GM12872 (cell line): Measurements from ENCODE around the gene BAD.

Experiments
- TF ChIP-seq, protein P1 (sequence below): IDR thresholded peaks from 3 replicates; pipeline ENCODE4 v1.5.1; 2011; ENCODE audit warnings: low read depth, mild to moderate bottlenecking, low read length, moderate library complexity; ENCODE audit not compliant: insufficient read depth

Gene BAD

DNA sequence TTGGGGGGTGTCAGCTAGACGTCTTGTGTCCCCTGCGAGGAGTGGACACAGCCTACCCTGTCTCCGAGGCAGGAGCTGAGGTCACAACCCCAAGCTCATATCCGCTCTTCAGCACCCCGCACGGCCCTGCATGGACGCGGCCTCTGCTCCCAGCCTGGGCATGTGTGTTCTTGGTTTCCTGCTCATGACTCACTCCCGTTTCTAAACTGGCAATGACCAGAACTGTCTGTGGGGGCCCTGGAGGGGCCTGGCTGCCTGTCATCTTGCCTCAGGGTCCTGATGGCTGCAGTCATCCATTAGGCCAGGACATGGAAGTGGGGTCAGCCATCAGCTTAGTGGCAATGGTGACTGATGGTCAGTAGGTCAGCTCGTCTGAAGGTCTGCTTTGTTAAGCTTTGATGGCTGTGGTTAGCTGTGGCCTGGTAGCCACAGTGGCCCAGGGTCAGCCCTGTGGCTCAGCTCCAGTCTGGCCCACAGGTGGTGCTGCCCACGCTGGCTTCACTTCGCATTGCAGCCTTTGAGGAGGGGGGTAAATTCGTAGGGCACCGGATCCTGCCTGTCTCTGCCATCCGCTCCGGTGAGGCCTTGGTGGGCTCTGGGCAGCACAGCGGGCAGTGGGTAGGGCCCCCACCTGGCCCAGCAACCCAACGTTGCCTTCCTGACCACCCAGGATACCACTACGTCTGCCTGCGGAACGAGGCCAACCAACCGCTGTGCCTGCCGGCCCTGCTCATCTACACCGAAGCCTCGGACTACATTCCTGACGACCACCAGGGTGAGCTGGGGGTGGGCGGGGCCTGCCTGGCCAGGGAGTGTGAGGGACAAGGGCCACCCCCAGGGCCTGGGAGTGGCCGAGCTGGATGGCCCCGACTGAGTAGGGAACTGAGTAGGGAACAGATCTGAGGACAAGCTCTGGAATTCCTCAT lies 21.2 kb downstream of the BAD start:
- TF ChIP-seq, protein P1, sequence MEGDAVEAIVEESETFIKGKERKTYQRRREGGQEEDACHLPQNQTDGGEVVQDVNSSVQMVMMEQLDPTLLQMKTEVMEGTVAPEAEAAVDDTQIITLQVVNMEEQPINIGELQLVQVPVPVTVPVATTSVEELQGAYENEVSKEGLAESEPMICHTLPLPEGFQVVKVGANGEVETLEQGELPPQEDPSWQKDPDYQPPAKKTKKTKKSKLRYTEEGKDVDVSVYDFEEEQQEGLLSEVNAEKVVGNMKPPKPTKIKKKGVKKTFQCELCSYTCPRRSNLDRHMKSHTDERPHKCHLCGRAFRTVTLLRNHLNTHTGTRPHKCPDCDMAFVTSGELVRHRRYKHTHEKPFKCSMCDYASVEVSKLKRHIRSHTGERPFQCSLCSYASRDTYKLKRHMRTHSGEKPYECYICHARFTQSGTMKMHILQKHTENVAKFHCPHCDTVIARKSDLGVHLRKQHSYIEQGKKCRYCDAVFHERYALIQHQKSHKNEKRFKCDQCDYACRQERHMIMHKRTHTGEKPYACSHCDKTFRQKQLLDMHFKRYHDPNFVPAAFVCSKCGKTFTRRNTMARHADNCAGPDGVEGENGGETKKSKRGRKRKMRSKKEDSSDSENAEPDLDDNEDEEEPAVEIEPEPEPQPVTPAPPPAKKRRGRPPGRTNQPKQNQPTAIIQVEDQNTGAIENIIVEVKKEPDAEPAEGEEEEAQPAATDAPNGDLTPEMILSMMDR = no peak

DNA sequence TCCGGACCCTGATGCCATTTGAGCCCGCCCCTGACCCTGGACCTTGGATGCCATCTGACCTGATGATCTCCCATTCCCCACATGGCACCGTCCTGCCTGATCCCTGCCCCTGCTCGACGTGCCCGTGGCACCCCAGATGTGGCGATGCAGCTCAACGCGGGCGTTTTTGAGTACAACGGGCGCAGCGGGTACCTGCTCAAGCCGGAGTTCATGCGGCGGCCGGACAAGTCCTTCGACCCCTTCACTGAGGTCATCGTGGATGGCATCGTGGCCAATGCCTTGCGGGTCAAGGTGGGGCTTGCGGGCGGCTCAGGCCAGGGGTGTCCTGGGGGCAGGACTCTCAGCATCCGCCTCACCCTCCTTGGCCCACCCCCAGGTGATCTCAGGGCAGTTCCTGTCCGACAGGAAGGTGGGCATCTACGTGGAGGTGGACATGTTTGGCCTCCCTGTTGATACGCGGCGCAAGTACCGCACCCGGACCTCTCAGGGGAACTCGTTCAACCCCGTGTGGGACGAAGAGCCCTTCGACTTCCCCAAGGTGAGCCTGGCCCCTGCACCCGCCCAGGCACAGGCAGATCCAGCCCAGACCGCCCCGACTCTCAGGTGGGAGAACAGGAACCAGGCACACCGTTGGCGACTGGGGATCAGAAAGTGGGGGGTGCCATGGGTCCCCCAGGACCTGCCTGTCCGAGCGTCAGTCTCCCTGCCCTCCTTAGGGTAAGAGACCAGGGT lies 22.0 kb downstream of the BAD start:
- TF ChIP-seq, protein P1 = no peak

DNA sequence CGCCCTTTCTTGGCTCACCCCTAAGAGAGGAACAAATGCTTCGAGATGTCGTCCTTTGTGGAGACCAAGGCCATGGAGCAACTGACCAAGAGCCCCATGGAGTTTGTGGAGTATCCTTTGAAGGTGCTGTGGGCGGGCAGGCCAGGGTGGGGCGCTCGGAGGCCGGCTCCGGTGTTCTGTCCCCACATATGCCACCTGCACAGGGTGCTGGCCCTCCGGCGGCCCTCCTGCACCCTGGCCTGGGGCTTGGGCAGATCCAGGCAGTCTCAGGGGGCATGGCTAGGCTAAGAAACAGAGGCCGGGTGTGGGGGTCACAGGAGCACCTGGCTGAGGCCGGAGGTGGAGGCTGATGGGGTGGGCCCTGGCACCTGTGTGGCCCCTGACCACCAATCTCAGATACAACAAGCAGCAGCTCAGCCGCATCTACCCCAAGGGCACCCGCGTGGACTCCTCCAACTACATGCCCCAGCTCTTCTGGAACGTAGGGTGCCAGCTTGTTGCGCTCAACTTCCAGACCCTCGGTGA lies 22.8 kb downstream of the BAD start:
- TF ChIP-seq, protein P1 = no peak

DNA sequence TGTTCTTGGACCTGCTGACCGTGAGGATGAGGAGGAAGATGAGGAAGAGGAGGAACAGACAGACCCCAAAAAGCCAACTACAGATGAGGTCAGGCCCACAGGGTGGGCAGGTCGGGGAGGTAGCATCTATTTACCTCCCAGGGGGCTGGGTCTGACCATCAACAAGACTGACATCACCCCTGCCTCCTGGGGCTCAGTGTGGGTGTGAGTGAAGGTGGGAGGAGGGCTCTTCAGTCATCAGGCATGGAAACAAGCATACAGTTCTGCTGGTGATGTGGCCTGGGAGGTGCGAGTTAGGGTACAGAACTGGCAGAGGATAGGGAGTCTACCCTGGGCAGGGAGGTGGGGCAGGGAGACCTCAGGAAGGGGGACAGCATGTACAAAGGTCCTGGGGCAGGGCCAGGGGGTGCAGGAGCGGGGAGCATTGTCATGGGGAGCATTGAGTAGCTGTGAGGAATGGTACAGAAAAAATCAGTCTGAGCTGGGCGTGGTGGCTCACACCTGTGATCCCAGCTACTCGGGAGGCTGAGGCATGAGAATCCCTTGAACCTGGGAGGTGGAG lies 24.2 kb downstream of the BAD start:
- TF ChIP-seq, protein P1 = no peak

DNA sequence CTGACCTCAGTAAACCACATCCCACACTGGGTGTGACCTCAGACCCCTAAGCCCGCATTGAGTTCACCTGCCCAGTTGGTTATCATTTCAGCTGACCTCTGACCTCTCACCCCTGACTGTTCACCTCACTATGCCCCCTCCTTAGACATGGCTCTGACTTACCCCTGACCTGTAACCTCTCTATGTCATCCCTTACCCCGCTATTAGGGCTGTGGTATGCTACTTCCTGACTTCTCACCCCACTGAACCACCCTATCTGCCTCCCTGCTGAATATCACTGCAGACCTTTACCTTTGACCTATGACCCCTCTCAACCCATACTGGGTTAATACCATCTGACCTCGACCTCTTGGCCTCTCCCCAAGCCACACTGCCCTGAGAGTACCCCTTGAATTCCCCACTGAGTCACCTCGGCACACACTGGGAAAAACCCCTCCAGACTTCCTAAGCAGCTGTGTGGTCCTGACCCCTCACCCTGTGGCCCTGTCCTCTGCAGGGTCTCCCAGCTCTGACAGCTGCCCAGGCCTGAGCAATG lies 24.9 kb downstream of the BAD start:
- TF ChIP-seq, protein P1 = no peak

DNA sequence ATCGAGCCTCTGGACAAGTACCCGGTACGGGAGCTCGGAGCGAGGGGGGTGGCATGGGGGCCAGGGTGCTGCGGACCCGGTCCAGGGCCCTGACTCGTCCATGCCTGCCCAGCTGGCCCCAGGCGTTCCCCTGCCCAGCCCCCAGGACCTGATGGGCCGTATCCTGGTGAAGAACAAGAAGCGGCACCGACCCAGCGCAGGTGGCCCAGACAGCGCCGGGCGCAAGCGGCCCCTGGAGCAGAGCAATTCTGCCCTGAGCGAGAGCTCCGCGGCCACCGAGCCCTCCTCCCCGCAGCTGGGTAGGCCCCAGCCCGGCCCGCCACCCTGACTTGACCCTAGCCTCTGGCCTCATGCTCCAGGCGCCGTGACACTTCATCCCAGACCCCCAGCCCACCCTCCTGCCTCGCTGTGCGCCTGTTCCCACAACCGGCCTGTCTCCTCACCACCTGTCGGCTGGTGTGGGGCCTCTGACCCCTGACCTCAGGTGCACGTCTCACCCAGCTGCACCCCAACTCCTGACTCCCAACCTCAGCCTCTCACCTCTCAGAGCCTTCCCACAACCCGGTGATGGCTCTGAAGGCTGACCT lies 25.4 kb downstream of the BAD start:
- TF ChIP-seq, protein P1 = no peak
